ENCODE results near the gene MYMK.

GRCh38 chr9:133518200-133518599 is 6.6 kb downstream of the MYMK start:
- TF ChIP-seq CTCF (IDR thresholded peaks at IDR 0.05) (no peak), POLR2A (IDR thresholded peaks at IDR 0.05) (no peak)

Data from uterus (tissue), 2 donors.